NCI-H1930 (cell line): ENCODE results near the gene TGFBR1.

Experiments used
- DNase-seq, 2 experiments: peaks; one replicate each; lab custom pipeline; 2025; lab: John Stamatoyannopoulos, UW

The TGFBR1 gene

DNA sequence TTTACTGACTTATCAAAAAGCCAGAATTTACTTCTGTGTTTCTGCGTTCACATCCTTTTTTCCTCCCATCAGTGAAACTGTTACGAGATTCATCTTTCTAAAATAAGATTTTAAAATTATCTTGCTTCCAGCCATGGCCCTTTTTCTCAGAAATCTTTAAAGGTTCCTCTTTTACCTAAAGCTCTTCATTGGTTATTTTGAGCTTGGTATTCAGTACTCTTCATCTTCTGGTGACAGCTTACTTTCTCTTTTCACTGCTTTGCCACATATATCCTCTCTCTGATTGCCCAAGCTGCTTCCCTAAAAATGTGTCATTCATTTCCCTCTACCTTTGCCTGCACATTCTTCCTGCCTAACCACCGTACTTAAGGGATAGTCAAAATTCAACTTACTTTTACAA lies 32.3 kb downstream of the TGFBR1 start:
- DNase-seq: no peak

- no peak for DNase-seq
Measured at GRCh38 chr9:99137891-99138290, 33.0 kb downstream of the TGFBR1 start.

DNA sequence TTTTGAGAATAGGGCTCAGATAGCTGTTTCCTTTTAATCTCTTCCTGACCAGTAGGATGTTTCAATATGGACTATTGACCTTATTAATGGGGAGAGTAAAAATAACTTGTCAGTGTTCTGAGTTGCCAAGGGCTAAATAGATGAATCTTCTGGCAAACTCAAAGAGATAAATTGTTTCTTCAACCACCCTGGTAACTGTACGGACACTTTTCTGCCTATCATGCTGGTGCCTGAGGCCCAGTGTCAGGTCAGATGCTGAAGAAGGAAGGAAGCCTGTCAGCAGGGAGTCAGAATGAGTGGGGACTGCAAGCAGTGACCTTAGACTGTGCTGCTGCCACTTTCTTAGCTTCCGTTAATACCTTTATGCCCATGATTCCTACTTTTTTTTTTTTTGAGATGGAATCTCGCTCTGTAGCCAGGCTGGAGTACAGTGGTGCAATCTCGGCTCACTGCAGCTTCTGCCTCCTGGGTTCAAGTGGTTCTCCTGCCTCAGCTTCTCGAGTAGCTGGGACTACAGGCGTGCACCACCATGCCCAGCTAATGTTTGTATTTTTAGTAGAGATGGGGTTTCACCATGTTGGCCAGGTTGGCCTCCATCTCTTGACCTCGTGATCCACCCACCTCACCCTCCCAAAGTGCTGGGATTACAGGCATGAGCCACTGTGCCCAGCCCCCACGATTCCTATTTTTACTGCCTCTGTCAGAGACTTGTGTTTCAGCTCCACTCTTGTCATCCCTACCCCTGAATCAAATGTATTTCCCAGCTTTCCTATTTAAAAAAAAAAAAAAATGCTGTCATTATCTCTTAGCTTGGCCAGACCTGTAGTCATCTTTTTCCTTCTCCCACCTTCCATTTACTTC lies 33.7 kb downstream of the TGFBR1 start:
- no peak for DNase-seq

GRCh38 chr9:99139868-99140267 lies 35.0 kb downstream of the TGFBR1 start:
- DNase-seq: no peak

- no peak for DNase-seq
Measured at GRCh38 chr9:99140685-99141314, 35.9 kb downstream of the TGFBR1 start.

DNA sequence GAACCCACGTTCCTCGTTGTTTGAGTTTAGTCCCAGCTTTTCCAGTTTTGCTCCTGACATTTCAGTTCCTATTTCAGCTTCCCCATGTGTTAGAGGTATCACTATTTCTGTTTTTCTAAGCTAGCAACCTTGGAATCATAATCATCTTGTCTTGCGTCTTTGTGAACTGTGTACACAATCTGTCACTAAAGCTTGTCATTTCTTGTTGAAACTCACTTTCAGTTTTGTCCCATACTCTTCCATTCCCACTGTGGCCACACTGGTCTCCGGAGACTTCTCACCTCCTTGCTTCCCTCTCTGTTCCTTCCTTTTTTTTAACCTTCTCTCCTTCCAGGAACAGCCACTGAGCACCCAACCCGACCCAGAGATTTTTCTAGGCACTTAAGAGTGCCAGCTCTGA lies 36.9 kb downstream of the TGFBR1 start:
- no peak for DNase-seq

GRCh38 chr9:99142275-99142674 lies 37.4 kb downstream of the TGFBR1 start:
- no peak for DNase-seq

- no peak for DNase-seq
Measured at GRCh38 chr9:99143655-99144054, 38.7 kb downstream of the TGFBR1 start.

DNA sequence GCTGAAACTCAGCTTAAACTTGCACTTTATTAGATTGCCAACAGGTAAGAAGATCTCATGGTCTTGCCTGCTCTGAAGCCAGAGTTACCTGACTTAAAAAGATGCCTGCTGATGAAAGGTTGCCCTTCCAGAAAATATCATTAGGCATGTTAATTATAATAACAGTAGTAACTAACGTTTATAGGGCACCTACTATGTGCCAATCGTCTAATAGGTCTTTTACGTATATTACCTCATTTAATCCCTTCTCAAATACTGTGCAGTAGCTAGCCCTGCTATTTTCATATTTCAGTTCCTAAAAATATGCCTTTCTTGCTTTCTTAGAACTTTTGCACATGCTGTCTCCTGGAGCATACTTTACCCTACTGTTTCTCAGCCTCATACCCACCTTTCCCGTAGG lies 40.1 kb downstream of the TGFBR1 start:
- no peak for DNase-seq

GRCh38 chr9:99146574-99146973 lies 41.7 kb downstream of the TGFBR1 start:
- no peak for DNase-seq

GRCh38 chr9:99147177-99147576 lies 42.3 kb downstream of the TGFBR1 start:
- DNase-seq: no peak

GRCh38 chr9:99150451-99151171 lies 45.7 kb downstream of the TGFBR1 start:
- no peak for DNase-seq

- no peak for DNase-seq
Measured at GRCh38 chr9:99154356-99154755, 49.4 kb downstream of the TGFBR1 start.

GRCh38 chr9:99155736-99156135 lies 50.8 kb downstream of the TGFBR1 start:
- DNase-seq: no peak

DNA sequence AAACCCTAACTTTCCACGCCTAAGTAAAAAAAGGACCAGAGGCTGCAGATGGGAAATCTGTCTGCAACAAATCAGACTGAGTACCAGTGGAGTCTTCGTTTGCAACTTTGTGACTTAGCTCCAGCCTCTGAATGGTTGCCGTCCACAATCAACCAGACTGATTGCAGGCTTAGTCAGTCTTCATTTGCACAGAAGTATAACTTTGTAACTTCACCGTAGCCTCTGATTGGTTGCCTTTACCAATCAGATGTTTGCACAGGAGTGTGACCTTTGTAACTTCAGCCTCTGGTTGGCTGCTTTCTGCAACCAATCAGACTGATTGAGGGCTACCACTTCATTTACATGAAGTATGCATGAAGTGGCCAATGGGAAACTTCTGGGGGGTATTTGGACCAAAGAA lies 53.7 kb downstream of the TGFBR1 start:
- DNase-seq: no peak

- no peak for DNase-seq
Measured at GRCh38 chr9:99160173-99160572, 55.3 kb downstream of the TGFBR1 start.

- peak in 1 of 2 experiments; percentile 26 for DNase-seq
Measured at GRCh38 chr9:99162759-99163364, 57.9 kb downstream of the TGFBR1 start.

GRCh38 chr9:99166149-99166548 lies 61.2 kb downstream of the TGFBR1 start:
- DNase-seq: no peak

DNA sequence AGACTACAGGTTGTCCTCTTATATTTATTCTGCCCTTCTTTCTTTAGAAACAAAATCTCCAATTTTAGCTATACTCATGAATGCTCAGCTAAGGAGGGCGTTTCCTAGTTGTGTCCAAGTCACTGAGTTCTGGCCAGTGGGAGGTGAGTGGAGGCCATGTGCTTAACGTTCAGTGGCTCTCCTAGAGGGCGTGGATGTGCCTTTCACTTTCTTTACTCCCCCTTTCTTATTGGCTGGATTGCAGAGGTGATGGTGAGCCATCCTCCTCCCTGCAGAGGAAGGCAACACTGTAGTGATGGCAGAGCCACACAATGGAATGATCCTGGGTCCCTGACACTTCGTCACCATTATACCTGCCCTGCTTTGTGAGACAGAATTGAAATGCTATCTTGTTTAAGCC lies 62.2 kb downstream of the TGFBR1 start:
- peak in 1 of 2 experiments; percentile 32 for DNase-seq

- DNase-seq: no peak
Measured at GRCh38 chr9:99167694-99168093, 62.8 kb downstream of the TGFBR1 start.

DNA sequence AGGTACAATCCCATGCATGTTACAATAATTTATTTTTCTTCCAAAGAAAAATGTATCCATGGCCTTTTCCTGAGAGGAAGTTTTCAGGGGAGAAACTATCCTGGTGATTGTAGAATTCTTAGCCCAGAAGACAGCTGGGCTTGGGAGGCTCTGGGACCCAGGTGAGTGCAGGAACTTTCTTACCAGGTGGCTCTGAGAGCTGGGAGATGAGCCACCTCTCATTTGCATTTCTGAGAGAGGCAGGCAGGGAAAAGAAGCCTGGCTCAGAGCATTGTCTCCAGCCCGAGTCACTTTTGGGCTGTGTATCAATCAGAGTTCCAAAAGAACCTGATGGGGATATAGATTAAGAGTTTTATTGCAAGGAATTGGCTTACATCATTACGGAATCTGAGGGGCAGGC lies 64.2 kb downstream of the TGFBR1 start:
- DNase-seq: no peak

- peak; percentile 79 to 80 for DNase-seq
Measured at GRCh38 chr9:99169982-99170761, 65.3 kb downstream of the TGFBR1 start.
